Liver (tissue), 9 donors: ENCODE measurements around the gene CNPY3. TPM values are rescaled to one million over a fixed set of nuclear protein-coding genes. Genes with fewer than 3 reads are reported as not detected.
A peak's percentile ranks its signal among the peaks of the same experiment; 100 is the strongest.

ENCODE experiments used
- DNase-seq: peaks from one replicate; pipeline ENCODE4 v3.0.0-alpha.2; 2017; ENCODE audit warnings: low spot score
- H3K27ac ChIP-seq, 2 donors: one replicate each; pipeline ENCODE4 v1.7.0; 2013; ENCODE audit warnings: inconsistent platforms in 2 of 2, low read length in 2 of 2, control low read depth in 1 of 2, low read depth in 1 of 2, mild to moderate bottlenecking in 1 of 2
- H3K27me3 ChIP-seq, 4 donors: one replicate each; pipeline versions ENCODE4 v1.6.1 to v1.7.0; 2013; ENCODE audit warnings: low read length in 3 of 4, inconsistent platforms in 1 of 4, mild to moderate bottlenecking in 1 of 4, moderate library complexity in 1 of 4; ENCODE audit not compliant: control insufficient read depth in 4 of 4, insufficient read depth in 4 of 4
- H3K36me3 ChIP-seq, 4 donors: one replicate each; pipeline versions ENCODE4 v1.6.1 to v1.7.0; 2013; ENCODE audit warnings: low read length in 3 of 4, mild to moderate bottlenecking in 3 of 4, low read depth in 1 of 4, moderate library complexity in 1 of 4; ENCODE audit not compliant: control insufficient read depth in 4 of 4, insufficient read depth in 3 of 4
- H3K4me1 ChIP-seq, 4 donors: one replicate each; pipeline versions ENCODE4 v1.6.1 to v1.7.0; 2013; ENCODE audit warnings: low read length in 3 of 4, mild to moderate bottlenecking in 3 of 4, moderate library complexity in 1 of 4; ENCODE audit not compliant: control insufficient read depth in 4 of 4, insufficient read depth in 4 of 4
- H3K4me3 ChIP-seq, 3 donors: one replicate each; pipeline versions ENCODE4 v1.6.1 to v1.7.0; 2013; ENCODE audit warnings: low read length in 3 of 3, control low read depth in 1 of 3, low read depth in 1 of 3, mild to moderate bottlenecking in 1 of 3
- H3K9ac ChIP-seq, 2 donors: one replicate each; pipeline ENCODE4 v1.7.0; 2013; ENCODE audit warnings: low read length in 2 of 2, mild to moderate bottlenecking in 2 of 2, moderate library complexity in 2 of 2, control low read depth in 1 of 2, low read depth in 1 of 2
- H3K9me3 ChIP-seq, 4 donors: one replicate each; pipeline versions ENCODE4 v1.6.1 to v1.7.0; 2013; ENCODE audit warnings: low read length in 3 of 4; ENCODE audit not compliant: control insufficient read depth in 4 of 4
- EGR1 ChIP-seq, 2 donors: IDR thresholded peaks; 2 replicates each; pipeline ENCODE4 v1.6.1; 2016 to 2018; ENCODE audit warnings: antibody characterized with exemption in 2 of 2, low read depth in 2 of 2
- FOXA1 ChIP-seq: IDR thresholded peaks from 2 replicates; pipeline ENCODE4 v1.6.1; 2016; ENCODE audit warnings: antibody characterized with exemption
- FOXA2 ChIP-seq: IDR thresholded peaks from 2 replicates; pipeline ENCODE4 v1.6.1; 2016; ENCODE audit warnings: antibody characterized with exemption
- GABPA ChIP-seq, 2 donors: IDR thresholded peaks in 1 of 2; conservative IDR thresholded peaks in 1 of 2; 2 replicates each; pipeline ENCODE4 v1.6.1; 2016; ENCODE audit warnings: antibody characterized with exemption in 2 of 2, mild to moderate bottlenecking in 1 of 2, moderate library complexity in 1 of 2
- HNF4A ChIP-seq, 2 donors: conservative IDR thresholded peaks; 2 replicates each; pipeline ENCODE4 v1.6.1; 2016; ENCODE audit warnings: antibody characterized with exemption in 2 of 2, mild to moderate bottlenecking in 2 of 2
- HNF4G ChIP-seq: IDR thresholded peaks from 2 replicates; pipeline ENCODE4 v1.6.1; 2016; ENCODE audit warnings: antibody characterized with exemption
- JUND ChIP-seq, 2 donors: IDR thresholded peaks; 2 replicates each; pipeline ENCODE4 v1.6.1; 2016; ENCODE audit warnings: antibody characterized with exemption in 2 of 2
- NR2F2 ChIP-seq: IDR thresholded peaks from 2 replicates; pipeline ENCODE4 v1.6.1; 2016; ENCODE audit warnings: antibody characterized with exemption
- RAD21 ChIP-seq, 2 donors: IDR thresholded peaks; 2 replicates each; pipeline ENCODE4 v1.6.1; 2016; ENCODE audit warnings: antibody characterized with exemption in 2 of 2, mild to moderate bottlenecking in 2 of 2
- REST ChIP-seq: IDR thresholded peaks from 2 replicates; pipeline ENCODE4 v1.6.1; 2016; ENCODE audit warnings: antibody characterized with exemption, mild to moderate bottlenecking
- RXRA ChIP-seq, 2 donors: IDR thresholded peaks; 2 replicates each; pipeline ENCODE4 v1.6.1; 2017 to 2018; ENCODE audit warnings: antibody characterized with exemption in 2 of 2, mild to moderate bottlenecking in 1 of 2
- SP1 ChIP-seq: IDR thresholded peaks from 2 replicates; pipeline ENCODE4 v1.6.1; 2018; ENCODE audit warnings: antibody characterized with exemption, mild to moderate bottlenecking
- TAF1 ChIP-seq: conservative IDR thresholded peaks from 2 replicates; pipeline ENCODE4 v1.6.1; 2016; ENCODE audit warnings: antibody characterized with exemption, mild to moderate bottlenecking
- YY1 ChIP-seq: IDR thresholded peaks from 2 replicates; pipeline ENCODE4 v1.6.1; 2016; ENCODE audit warnings: antibody characterized with exemption, mild to moderate bottlenecking
- WGBS: extraction: QIAGEN DNeasy Blood & Tissue Kit; methylation state at CpG from one replicate; pipeline ENCODE4 v1.1.7; 2013; 5-methylcytosine and 5-hydroxymethylcytosine counted together
- polyA plus RNA-seq, 2 donors: library from polyadenylated mRNA; stranded (reverse) in 1 of 2; unstranded in 1 of 2; fragments of 200-250 nt in 1 of 2; fragments of >200 nt in 1 of 2; fragmentation: Nextera tagmentation in 1 of 2; extraction: Ambion mirVana in 1 of 2; gene quantifications; one replicate each; pipeline versions ENCODE4 v1.2.1 to v1.2.3, GENCODE V29; 2013 to 2015
- total RNA-seq, 2 donors: library from RNA; depleted of rRNA; stranded (reverse); fragments of >200 nt; gene quantifications; one replicate each; pipeline ENCODE4 v1.2.3, GENCODE V29; 2014
- TF ChIP-seq, protein P1 (sequence below): IDR thresholded peaks from 2 replicates; pipeline ENCODE4 v1.6.1; 2016; ENCODE audit warnings: antibody characterized with exemption
- TF ChIP-seq, protein P2 (sequence below): fragments of 150-350 bp; IDR thresholded peaks from 2 replicates; pipeline ENCODE4 v1.5.1; 2017; ENCODE audit warnings: improper control_type of control experiment, low read depth, low read length; ENCODE audit not compliant: missing input control
- TF ChIP-seq, protein P3 (sequence below): IDR thresholded peaks from 2 replicates; pipeline ENCODE4 v1.6.1; 2016; ENCODE audit warnings: antibody characterized with exemption
- TF ChIP-seq, protein P4 (sequence below): IDR thresholded peaks from 2 replicates; pipeline ENCODE4 v1.6.1; 2016; ENCODE audit warnings: antibody characterized with exemption
- donor health status: healthy.
- donor health status: healthy.
- donor health status: healthy.
- donor health status: healthy.
- donor health status: healthy.

The CNPY3 gene
- total and polyA plus RNA-seq, 4 donors = 17.2 to 41.0 (median 27.2) TPM

DNA sequence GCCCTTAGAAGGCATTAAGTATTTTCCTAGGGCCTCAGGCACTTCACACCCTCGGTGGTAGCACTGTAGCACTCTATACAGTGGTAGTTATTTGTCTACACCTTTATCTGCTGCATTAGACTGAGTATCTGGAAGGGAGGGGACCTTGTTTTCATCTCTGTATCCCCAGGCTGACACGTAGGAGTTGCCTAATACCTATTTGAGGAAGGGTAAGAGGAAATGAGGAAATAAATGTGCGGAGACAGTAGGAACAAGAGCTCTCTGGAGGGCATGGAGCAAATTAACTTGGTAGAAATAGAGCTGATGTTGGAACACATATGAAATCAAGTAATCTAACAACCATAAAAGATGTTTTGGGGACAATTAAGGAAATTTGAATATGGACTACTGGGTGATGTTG is 3.9 kb downstream of the CNPY3 start:
- H3K27me3 ChIP-seq = no peaks in the 10 kb centered on the region
- WGBS = 43% methylated on average over 3 of the region's 3 CpGs
- peaks cover 2 to 19% (median 5%) of the 10 kb centered on the region in 4 donors for H3K36me3 ChIP-seq
- no peaks in the 10 kb centered on the region for H3K9me3 ChIP-seq
- H3K27ac ChIP-seq = no peak overlapping the region
- TF ChIP-seq GABPA (IDR thresholded peaks at IDR 0.05 in 1 of 2, conservative IDR thresholded peaks at IDR 0.05 in 1 of 2) (no peak), EGR1 (IDR thresholded peaks at IDR 0.05; ENCODE audit: low read depth in 2 of 2) (peak in 1 of 2 donors; percentile 13), RAD21 (IDR thresholded peaks at IDR 0.05) (peak in 1 of 2 donors; percentile 14), SP1 (peak; percentile 24), HNF4G (no peak), HNF4A (conservative IDR thresholded peaks at IDR 0.05) (no peak)
- TF ChIP-seq, protein P1, sequence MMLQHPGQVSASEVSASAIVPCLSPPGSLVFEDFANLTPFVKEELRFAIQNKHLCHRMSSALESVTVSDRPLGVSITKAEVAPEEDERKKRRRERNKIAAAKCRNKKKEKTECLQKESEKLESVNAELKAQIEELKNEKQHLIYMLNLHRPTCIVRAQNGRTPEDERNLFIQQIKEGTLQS = no peak
- H3K4me1 ChIP-seq = peaks cover 7 to 55% (median 44%) of the 10 kb centered on the region in 4 donors
- H3K9ac ChIP-seq = no peak overlapping the region
- no peak overlapping the region for H3K4me3 ChIP-seq
- no peak for DNase-seq

- Histone ChIP-seq H3K27ac (no peak overlapping the region), H3K4me3 (no peak overlapping the region), H3K27me3 (no peaks in the 10 kb centered on the region), H3K9me3 (no peaks in the 10 kb centered on the region), H3K4me1 (peaks cover 19 to 61% (median 52%) of the 10 kb centered on the region in 4 donors), H3K9ac (no peak overlapping the region), H3K36me3 (peaks cover 2 to 19% (median 5%) of the 10 kb centered on the region in 4 donors)
- WGBS = 90% methylated on average over 7 of the region's 7 CpGs
- TF ChIP-seq, protein P2, sequence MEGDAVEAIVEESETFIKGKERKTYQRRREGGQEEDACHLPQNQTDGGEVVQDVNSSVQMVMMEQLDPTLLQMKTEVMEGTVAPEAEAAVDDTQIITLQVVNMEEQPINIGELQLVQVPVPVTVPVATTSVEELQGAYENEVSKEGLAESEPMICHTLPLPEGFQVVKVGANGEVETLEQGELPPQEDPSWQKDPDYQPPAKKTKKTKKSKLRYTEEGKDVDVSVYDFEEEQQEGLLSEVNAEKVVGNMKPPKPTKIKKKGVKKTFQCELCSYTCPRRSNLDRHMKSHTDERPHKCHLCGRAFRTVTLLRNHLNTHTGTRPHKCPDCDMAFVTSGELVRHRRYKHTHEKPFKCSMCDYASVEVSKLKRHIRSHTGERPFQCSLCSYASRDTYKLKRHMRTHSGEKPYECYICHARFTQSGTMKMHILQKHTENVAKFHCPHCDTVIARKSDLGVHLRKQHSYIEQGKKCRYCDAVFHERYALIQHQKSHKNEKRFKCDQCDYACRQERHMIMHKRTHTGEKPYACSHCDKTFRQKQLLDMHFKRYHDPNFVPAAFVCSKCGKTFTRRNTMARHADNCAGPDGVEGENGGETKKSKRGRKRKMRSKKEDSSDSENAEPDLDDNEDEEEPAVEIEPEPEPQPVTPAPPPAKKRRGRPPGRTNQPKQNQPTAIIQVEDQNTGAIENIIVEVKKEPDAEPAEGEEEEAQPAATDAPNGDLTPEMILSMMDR = no peak
- TF ChIP-seq, protein P1 = no peak
- no peak for DNase-seq
Measured at GRCh38 chr6:42935322-42935721, 6.0 kb downstream of the CNPY3 start.

DNA sequence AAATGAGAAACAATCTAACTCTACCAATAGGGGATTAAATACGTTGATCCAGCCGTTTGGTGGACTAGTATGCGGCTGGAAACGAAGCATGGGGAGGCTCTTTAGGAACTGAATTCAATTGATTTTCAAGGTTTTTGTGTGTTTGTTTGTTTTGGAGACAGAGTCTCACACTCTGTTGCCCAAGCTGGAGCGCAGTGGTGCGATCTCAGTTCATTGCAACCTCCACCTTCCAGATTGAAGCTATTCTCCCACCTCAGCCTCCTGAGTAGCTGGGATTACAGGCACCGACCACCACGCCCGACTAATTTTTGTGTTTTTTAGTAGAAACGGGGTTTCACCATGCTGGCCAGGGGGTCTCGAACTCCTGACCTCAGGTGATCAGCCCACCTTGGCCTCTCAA is 7.1 kb downstream of the CNPY3 start:
- DNase-seq = no peak
- H3K9me3 ChIP-seq = no peaks in the 10 kb centered on the region
- H3K27ac ChIP-seq = no peak overlapping the region
- no peaks in the 10 kb centered on the region for H3K27me3 ChIP-seq
- WGBS = 67% methylated on average over 11 of the region's 11 CpGs
- H3K4me3 ChIP-seq = no peak overlapping the region
- peaks cover 21 to 61% (median 54%) of the 10 kb centered on the region in 4 donors for H3K4me1 ChIP-seq
- H3K9ac ChIP-seq = no peak overlapping the region
- peaks cover 2 to 19% (median 5%) of the 10 kb centered on the region in 4 donors for H3K36me3 ChIP-seq
- TF ChIP-seq GABPA (IDR thresholded peaks at IDR 0.05 in 1 of 2, conservative IDR thresholded peaks at IDR 0.05 in 1 of 2) (no peak), FOXA1 (no peak), TAF1 (no peak), RAD21 (IDR thresholded peaks at IDR 0.05) (no peak), REST (no peak), FOXA2 (no peak), EGR1 (IDR thresholded peaks at IDR 0.05; ENCODE audit: low read depth in 2 of 2) (no peak), NR2F2 (no peak), YY1 (no peak), RXRA (IDR thresholded peaks at IDR 0.05) (peak; percentile 24 to 41), SP1 (peak; percentile 13), JUND (IDR thresholded peaks at IDR 0.05) (no peak), HNF4A (conservative IDR thresholded peaks at IDR 0.05) (peak in 1 of 2 donors; percentile 13)
- TF ChIP-seq, protein P1 = no peak
- TF ChIP-seq, protein P3, sequence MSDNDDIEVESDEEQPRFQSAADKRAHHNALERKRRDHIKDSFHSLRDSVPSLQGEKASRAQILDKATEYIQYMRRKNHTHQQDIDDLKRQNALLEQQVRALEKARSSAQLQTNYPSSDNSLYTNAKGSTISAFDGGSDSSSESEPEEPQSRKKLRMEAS = no peak
- TF ChIP-seq, protein P4, sequence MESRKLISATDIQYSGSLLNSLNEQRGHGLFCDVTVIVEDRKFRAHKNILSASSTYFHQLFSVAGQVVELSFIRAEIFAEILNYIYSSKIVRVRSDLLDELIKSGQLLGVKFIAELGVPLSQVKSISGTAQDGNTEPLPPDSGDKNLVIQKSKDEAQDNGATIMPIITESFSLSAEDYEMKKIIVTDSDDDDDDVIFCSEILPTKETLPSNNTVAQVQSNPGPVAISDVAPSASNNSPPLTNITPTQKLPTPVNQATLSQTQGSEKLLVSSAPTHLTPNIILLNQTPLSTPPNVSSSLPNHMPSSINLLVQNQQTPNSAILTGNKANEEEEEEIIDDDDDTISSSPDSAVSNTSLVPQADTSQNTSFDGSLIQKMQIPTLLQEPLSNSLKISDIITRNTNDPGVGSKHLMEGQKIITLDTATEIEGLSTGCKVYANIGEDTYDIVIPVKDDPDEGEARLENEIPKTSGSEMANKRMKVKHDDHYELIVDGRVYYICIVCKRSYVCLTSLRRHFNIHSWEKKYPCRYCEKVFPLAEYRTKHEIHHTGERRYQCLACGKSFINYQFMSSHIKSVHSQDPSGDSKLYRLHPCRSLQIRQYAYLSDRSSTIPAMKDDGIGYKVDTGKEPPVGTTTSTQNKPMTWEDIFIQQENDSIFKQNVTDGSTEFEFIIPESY = no peak
